IMR-90 (cell line): ENCODE data around the gene DLG4. TPM values are rescaled to one million over a fixed set of nuclear protein-coding genes. Genes with fewer than 3 reads are reported as not detected.

Experiments
- ATAC-seq: fragments of 200-7000 bp; cut with Tn5 transposase; 2 replicates; pipeline ENCODE4 v1.9.1; 2020; ENCODE audit warnings: low read depth, mild to moderate bottlenecking, moderate library complexity
- BruUV-seq: library from RNA; stranded (reverse); fragments of 400-500 nt; replicated peaks from 2 replicates; lab custom pipeline; 2021; lab: Mats Ljungman, UMichigan
- CTCF ChIA-PET: fragments of 300-600 bp; formaldehyde crosslinking; extraction: SDS; loops from one replicate; lab custom pipeline; 2021; ENCODE audit warnings: antibody characterized with exemption; lab: Yijun Ruan, JAX
- POLR2A ChIA-PET: fragments of 300-600 bp; sonication (Branson Sonifier 250); formaldehyde crosslinking; loops from one replicate; lab custom pipeline; 2022; ENCODE audit warnings: antibody characterized with exemption; ENCODE audit not compliant: unreplicated experiment; lab: Charles Lee
- DNase-seq: peaks from one replicate; pipeline ENCODE4 v3.0.0; 2013
- H2AFZ ChIP-seq: replicated peaks from 2 replicates; pipeline ENCODE3; 2013; ENCODE audit warnings: low read length, mild to moderate bottlenecking; ENCODE audit not compliant: poor library complexity
- H2AK5ac ChIP-seq: 2 replicates; pipeline ENCODE4 v1.6.1; 2013; ENCODE audit warnings: low read depth, low read length, inconsistent platforms
- H2AK9ac ChIP-seq: replicated peaks from 2 replicates; pipeline ENCODE3; 2013; ENCODE audit warnings: mild to moderate bottlenecking, low read depth, low read length, moderate library complexity; ENCODE audit not compliant: poor library complexity
- H2BK120ac ChIP-seq: 2 replicates; pipeline ENCODE4 v1.6.1; 2013; ENCODE audit warnings: low read depth, low read length, inconsistent platforms
- H2BK15ac ChIP-seq: 3 replicates; pipeline ENCODE4 v1.6.1; 2013; ENCODE audit warnings: low read depth, low read length, inconsistent platforms
- H2BK20ac ChIP-seq: 2 replicates; pipeline ENCODE4 v1.6.1; 2013; ENCODE audit warnings: low read depth, mild to moderate bottlenecking, inconsistent platforms, low read length, moderate library complexity
- H2BK5ac ChIP-seq: 2 replicates; pipeline ENCODE4 v1.6.1; 2013; ENCODE audit warnings: mild to moderate bottlenecking, low read depth, low read length, inconsistent platforms; ENCODE audit not compliant: poor library complexity, severe bottlenecking
- H3K14ac ChIP-seq: replicated peaks from 2 replicates; pipeline ENCODE4 v1.6.1; 2013; ENCODE audit warnings: low read depth, low read length, inconsistent platforms
- H3K18ac ChIP-seq: 2 replicates; pipeline ENCODE4 v1.6.1; 2013; ENCODE audit warnings: low read depth, low read length, control low read depth
- H3K23ac ChIP-seq: 2 replicates; pipeline ENCODE4 v1.6.1; 2013; ENCODE audit warnings: low read depth, low read length, inconsistent platforms
- H3K27ac ChIP-seq: 2 replicates; pipeline ENCODE4 v1.5.1; 2013; ENCODE audit warnings: mild to moderate bottlenecking, control low read depth, low read length; ENCODE audit not compliant: insufficient read depth
- H3K27me3 ChIP-seq: 2 replicates; pipeline ENCODE4 v1.6.1; 2013; ENCODE audit warnings: low read length; ENCODE audit not compliant: control insufficient read depth, insufficient read depth
- H3K36me3 ChIP-seq: 2 replicates; pipeline ENCODE4 v1.6.1; 2013; ENCODE audit warnings: low read length, mixed read lengths; ENCODE audit not compliant: control insufficient read depth, insufficient read depth
- H3K4ac ChIP-seq: 2 replicates; pipeline ENCODE4 v1.6.1; 2013; ENCODE audit warnings: low read depth, low read length, inconsistent platforms
- H3K4me1 ChIP-seq: 2 replicates; pipeline ENCODE4 v1.6.1; 2013; ENCODE audit warnings: low read length, mixed read lengths; ENCODE audit not compliant: control insufficient read depth, insufficient read depth
- H3K4me2 ChIP-seq: 2 replicates; pipeline ENCODE4 v1.6.1; 2013; ENCODE audit warnings: low read depth, mild to moderate bottlenecking, control low read depth, low read length, moderate library complexity
- H3K4me3 ChIP-seq: 2 replicates; pipeline ENCODE4 v1.5.1; 2013; ENCODE audit warnings: low read depth, mild to moderate bottlenecking, control low read depth, low read length, moderate library complexity; ENCODE audit not compliant: insufficient read depth
- H3K56ac ChIP-seq: 2 replicates; pipeline ENCODE4 v1.6.1; 2013; ENCODE audit warnings: low read length, inconsistent platforms; ENCODE audit not compliant: insufficient read depth; ENCODE audit errors: extremely low read depth
- H3K79me1 ChIP-seq, 2 experiments: 2 replicates each; pipeline ENCODE4 v1.6.1; 2013; ENCODE audit warnings: low read length in 2 of 2, inconsistent platforms in 1 of 2, low read depth in 1 of 2
- H3K9ac ChIP-seq: 2 replicates; pipeline ENCODE4 v1.6.1; 2013; ENCODE audit warnings: low read depth, low read length, control low read depth
- H3K9me1 ChIP-seq: 2 replicates; pipeline ENCODE4 v1.6.1; 2013; ENCODE audit warnings: low read length, inconsistent platforms; ENCODE audit not compliant: insufficient read depth
- H3K9me3 ChIP-seq: 2 replicates; pipeline ENCODE4 v1.6.1; 2013; ENCODE audit warnings: low read length; ENCODE audit not compliant: control insufficient read depth, insufficient read depth
- H4K20me1 ChIP-seq: 2 replicates; pipeline ENCODE4 v1.6.1; 2013; ENCODE audit warnings: low read length, inconsistent platforms; ENCODE audit not compliant: insufficient read depth
- H4K5ac ChIP-seq: 2 replicates; pipeline ENCODE4 v1.6.1; 2013; ENCODE audit warnings: mild to moderate bottlenecking, low read depth, low read length, control low read depth
- H4K8ac ChIP-seq, 2 experiments: 2 replicates each; pipeline ENCODE4 v1.6.1; 2013; ENCODE audit warnings: low read depth in 2 of 2, low read length in 2 of 2, control low read depth in 1 of 2, inconsistent platforms in 1 of 2
- H4K91ac ChIP-seq: 2 replicates; pipeline ENCODE4 v1.6.1; 2013; ENCODE audit warnings: low read depth, low read length, inconsistent platforms; ENCODE audit not compliant: insufficient read depth
- BHLHE40 ChIP-seq: fragments of 150-350 bp; IDR thresholded peaks from 2 replicates; pipeline ENCODE4 v1.6.1; 2016; ENCODE audit warnings: mild to moderate bottlenecking, low read depth, low read length
- CEBPB ChIP-seq: IDR thresholded peaks from 2 replicates; pipeline ENCODE4 v1.6.1; 2012; ENCODE audit warnings: low read depth, low read length, improper control_type of control experiment
- CHD1 ChIP-seq: IDR thresholded peaks from 2 replicates; pipeline ENCODE4 v1.6.1; 2012; ENCODE audit warnings: low read depth, low read length, improper control_type of control experiment
- FOS ChIP-seq: fragments of 150-350 bp; IDR thresholded peaks from 2 replicates; pipeline ENCODE4 v1.6.1; 2016; ENCODE audit warnings: low read depth, low read length
- MAFK ChIP-seq: IDR thresholded peaks from 2 replicates; pipeline ENCODE4 v1.6.1; 2012; ENCODE audit warnings: low read depth, low read length, improper control_type of control experiment
- MAZ ChIP-seq: IDR thresholded peaks from 2 replicates; pipeline ENCODE4 v1.6.1; 2012; ENCODE audit warnings: low read depth, mild to moderate bottlenecking, low read length, improper control_type of control experiment, moderate library complexity, borderline replicate concordance
- MXI1 ChIP-seq: IDR thresholded peaks from 2 replicates; pipeline ENCODE4 v1.6.1; 2012; ENCODE audit warnings: low read depth, mild to moderate bottlenecking, low read length, moderate library complexity, borderline replicate concordance
- NFE2L2 ChIP-seq: fragments of 150-350 bp; IDR thresholded peaks from 2 replicates; pipeline ENCODE4 v1.6.1; 2016; ENCODE audit warnings: low read depth, mild to moderate bottlenecking, low read length
- POLR2A ChIP-seq: IDR thresholded peaks from 2 replicates; pipeline ENCODE4 v1.6.1; 2012; ENCODE audit warnings: mild to moderate bottlenecking, low read depth, low read length
- RAD21 ChIP-seq: IDR thresholded peaks from 2 replicates; pipeline ENCODE4 v1.6.1; 2012; ENCODE audit warnings: low read length, improper control_type of control experiment
- RCOR1 ChIP-seq: IDR thresholded peaks from 2 replicates; pipeline ENCODE4 v1.6.1; 2012; ENCODE audit warnings: mild to moderate bottlenecking, low read length, improper control_type of control experiment; ENCODE audit not compliant: insufficient replicate concordance
- RFX5 ChIP-seq: IDR thresholded peaks from 2 replicates; pipeline ENCODE4 v1.8.0; 2012; ENCODE audit warnings: low read depth, mild to moderate bottlenecking, low read length, moderate library complexity
- SMC3 ChIP-seq: fragments of 150-350 bp; IDR thresholded peaks from 2 replicates; pipeline ENCODE4 v1.6.1; 2016; ENCODE audit warnings: low read depth, mild to moderate bottlenecking, antibody characterized with exemption, low read length, moderate library complexity
- WGBS, 2 experiments: methylation state at CpG; one replicate each; pipeline versions ENCODE4 v1.1.5 to v1.1.7; 2013; ENCODE audit warnings: missing lambda C conversion rate in 2 of 2; ENCODE audit not compliant: insufficient read length in 1 of 2; ENCODE audit errors: extremely low coverage in 2 of 2; 5-methylcytosine and 5-hydroxymethylcytosine counted together
- dilution Hi-C: fragments of 300-500 bp; cut with HindIII; formaldehyde crosslinking; loops from one replicate; pipeline ENCODE4 v1.14.3; 2018; ENCODE audit warnings: low sequenced_read_pairs; ENCODE audit not compliant: unreplicated experiment
- in situ Hi-C: fragments of 300-500 bp; cut with MboI; formaldehyde crosslinking; loops from 3 replicates; pipeline ENCODE4 v1.14.3; 2019; ENCODE audit warnings: low sequenced_read_pairs, inconsistent platforms, mixed read lengths
- intact Hi-C: fragments of 100-400 bp; cut with micrococcal nuclease; formaldehyde crosslinking; loops from 2 replicates; pipeline ENCODE4 v1.10.0; 2022
- polyA plus RNA-seq, 3 experiments: library from polyadenylated mRNA; depleted of rRNA; stranded (reverse); fragments of >200 nt; gene quantifications; 2 replicates each; pipeline ENCODE4 v1.2.3, GENCODE V29; 2012; ENCODE audit warnings: low replicate concordance in 1 of 3
- total RNA-seq: library from RNA; depleted of rRNA; stranded (reverse); fragments of >200 nt; gene quantifications from 2 replicates; pipeline ENCODE4 v1.2.3, GENCODE V29; 2012
- TF ChIP-seq, protein P1 (sequence below): conservative IDR thresholded peaks from 2 replicates; pipeline ENCODE4 v1.5.1; 2012; ENCODE audit warnings: mild to moderate bottlenecking, low read depth, low read length, improper control_type of control experiment
- TF ChIP-seq, protein P2 (sequence below): fragments of 150-350 bp; IDR thresholded peaks from 2 replicates; pipeline ENCODE4 v1.6.1; 2016; ENCODE audit warnings: low read depth, mild to moderate bottlenecking, low read length, moderate library complexity, borderline replicate concordance
- TF ChIP-seq, protein P3 (sequence below): fragments of 150-350 bp; IDR thresholded peaks from 2 replicates; pipeline ENCODE4 v1.6.1; 2017; ENCODE audit warnings: mild to moderate bottlenecking, antibody characterized with exemption, low read length, low read depth

DLG4 gene
- total and polyA plus RNA-seq, 2 of the 4 experiments (the other 2 are of a cell fraction): 8.2 to 30.5 TPM

DNA sequence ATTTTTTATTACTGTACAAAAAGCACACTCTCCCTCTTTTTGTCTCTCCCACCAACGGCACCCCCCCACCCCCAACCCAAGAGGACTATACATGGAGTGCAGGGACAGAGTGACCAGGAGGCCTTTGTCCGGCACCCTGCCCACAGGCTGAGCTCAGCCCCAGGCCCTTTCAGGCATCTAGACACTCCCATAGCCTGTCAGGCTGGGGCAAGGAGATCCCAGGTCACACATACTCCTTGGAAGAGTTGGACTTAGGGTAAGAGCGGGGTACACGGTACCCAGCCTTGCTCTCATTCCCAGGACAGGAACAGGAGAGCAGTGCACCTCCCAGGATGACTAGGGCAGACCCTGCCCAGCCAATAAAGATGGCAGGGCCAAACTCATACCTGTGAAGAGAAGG lies 40.5 kb upstream of the DLG4 start:
- Histone ChIP-seq H2AFZ (peak overlapping the region; percentile 23), H3K14ac (no peak overlapping the region), H3K4me2 (no peak overlapping the region), H2BK15ac (no peak overlapping the region), H4K8ac (no peak overlapping the region), H2AK5ac (no peak overlapping the region), H3K9me1 (peaks cover 10% of the 10 kb centered on the region), H3K56ac (no peak overlapping the region), H3K4ac (no peak overlapping the region), H3K23ac (no peak overlapping the region), H3K79me1 (peaks cover 0 to 6% of the 10 kb centered on the region in 2 experiments; a peak in 1 of 4 replicates), H3K18ac (no peak overlapping the region), H2AK9ac (peak overlapping the region; percentile 71), H3K4me1 (peaks cover 8% of the 10 kb centered on the region), H3K27me3 (peaks cover 13% of the 10 kb centered on the region; the same call in 1 of the 2 replicates), H2BK120ac (no peak overlapping the region), H4K20me1 (no peaks in the 10 kb centered on the region), H4K91ac (no peak overlapping the region), H2BK5ac (no peak overlapping the region), H4K5ac (no peak overlapping the region), H3K9me3 (no peaks in the 10 kb centered on the region), H3K36me3 (peaks cover 27% of the 10 kb centered on the region), H3K9ac (no peak overlapping the region), H2BK20ac (no peak overlapping the region), H3K4me3 (no peak overlapping the region), H3K27ac (no peak overlapping the region)
- TF ChIP-seq CEBPB (no peak), BHLHE40 (no peak), RFX5 (no peak), POLR2A (no peak), NFE2L2 (no peak), RAD21 (no peak), CHD1 (no peak), FOS (no peak), MXI1 (no peak), RCOR1 (no peak), SMC3 (no peak), MAZ (no peak), MAFK (no peak)
- TF ChIP-seq, protein P1, sequence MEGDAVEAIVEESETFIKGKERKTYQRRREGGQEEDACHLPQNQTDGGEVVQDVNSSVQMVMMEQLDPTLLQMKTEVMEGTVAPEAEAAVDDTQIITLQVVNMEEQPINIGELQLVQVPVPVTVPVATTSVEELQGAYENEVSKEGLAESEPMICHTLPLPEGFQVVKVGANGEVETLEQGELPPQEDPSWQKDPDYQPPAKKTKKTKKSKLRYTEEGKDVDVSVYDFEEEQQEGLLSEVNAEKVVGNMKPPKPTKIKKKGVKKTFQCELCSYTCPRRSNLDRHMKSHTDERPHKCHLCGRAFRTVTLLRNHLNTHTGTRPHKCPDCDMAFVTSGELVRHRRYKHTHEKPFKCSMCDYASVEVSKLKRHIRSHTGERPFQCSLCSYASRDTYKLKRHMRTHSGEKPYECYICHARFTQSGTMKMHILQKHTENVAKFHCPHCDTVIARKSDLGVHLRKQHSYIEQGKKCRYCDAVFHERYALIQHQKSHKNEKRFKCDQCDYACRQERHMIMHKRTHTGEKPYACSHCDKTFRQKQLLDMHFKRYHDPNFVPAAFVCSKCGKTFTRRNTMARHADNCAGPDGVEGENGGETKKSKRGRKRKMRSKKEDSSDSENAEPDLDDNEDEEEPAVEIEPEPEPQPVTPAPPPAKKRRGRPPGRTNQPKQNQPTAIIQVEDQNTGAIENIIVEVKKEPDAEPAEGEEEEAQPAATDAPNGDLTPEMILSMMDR: no peak
- TF ChIP-seq, protein P2, sequence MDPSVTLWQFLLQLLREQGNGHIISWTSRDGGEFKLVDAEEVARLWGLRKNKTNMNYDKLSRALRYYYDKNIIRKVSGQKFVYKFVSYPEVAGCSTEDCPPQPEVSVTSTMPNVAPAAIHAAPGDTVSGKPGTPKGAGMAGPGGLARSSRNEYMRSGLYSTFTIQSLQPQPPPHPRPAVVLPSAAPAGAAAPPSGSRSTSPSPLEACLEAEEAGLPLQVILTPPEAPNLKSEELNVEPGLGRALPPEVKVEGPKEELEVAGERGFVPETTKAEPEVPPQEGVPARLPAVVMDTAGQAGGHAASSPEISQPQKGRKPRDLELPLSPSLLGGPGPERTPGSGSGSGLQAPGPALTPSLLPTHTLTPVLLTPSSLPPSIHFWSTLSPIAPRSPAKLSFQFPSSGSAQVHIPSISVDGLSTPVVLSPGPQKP: no peak
- TF ChIP-seq, protein P3, sequence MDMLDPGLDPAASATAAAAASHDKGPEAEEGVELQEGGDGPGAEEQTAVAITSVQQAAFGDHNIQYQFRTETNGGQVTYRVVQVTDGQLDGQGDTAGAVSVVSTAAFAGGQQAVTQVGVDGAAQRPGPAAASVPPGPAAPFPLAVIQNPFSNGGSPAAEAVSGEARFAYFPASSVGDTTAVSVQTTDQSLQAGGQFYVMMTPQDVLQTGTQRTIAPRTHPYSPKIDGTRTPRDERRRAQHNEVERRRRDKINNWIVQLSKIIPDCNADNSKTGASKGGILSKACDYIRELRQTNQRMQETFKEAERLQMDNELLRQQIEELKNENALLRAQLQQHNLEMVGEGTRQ: no peak
- in situ Hi-C loops: no loop called here
- WGBS, 2 experiments: no CpG with 5 or more reads among the region's 4 CpGs
- dilution Hi-C loops: no loop called here
- DNase-seq: no peak
- no TSS peak for BruUV-seq
- ChIA-PET POLR2A (no interaction called here), CTCF (no interaction called here)
- intact Hi-C loops: no loop called here
- ATAC-seq: no peak
